NCI-H1417 (cell line): Measurements from ENCODE around the gene TCF7L2.

Source experiments
- DNase-seq, 3 experiments: peaks; one replicate each; lab custom pipeline; 2025; lab: John Stamatoyannopoulos, UW

The TCF7L2 gene

GRCh38 chr10:113148071-113148825 lies 198.2 kb downstream of the TCF7L2 start:
- no peak for DNase-seq

- DNase-seq, result no peak
Observed at GRCh38 chr10:113148901-113149300, 198.9 kb downstream of the TCF7L2 start.

GRCh38 chr10:113149626-113150025 lies 199.6 kb downstream of the TCF7L2 start:
- DNase-seq, result no peak

GRCh38 chr10:113151190-113151666 lies 201.2 kb downstream of the TCF7L2 start:
- DNase-seq, result no peak

- no peak for DNase-seq
Observed at GRCh38 chr10:113153493-113154102, 203.6 kb downstream of the TCF7L2 start.

GRCh38 chr10:113157441-113157840 lies 207.4 kb downstream of the TCF7L2 start:
- DNase-seq, result no peak

- no peak for DNase-seq
Observed at GRCh38 chr10:113158183-113158582, 208.1 kb downstream of the TCF7L2 start.

- DNase-seq, result no peak
Observed at GRCh38 chr10:113159563-113159962, 209.5 kb downstream of the TCF7L2 start.

- DNase-seq, result no peak
Observed at GRCh38 chr10:113160641-113161040, 210.6 kb downstream of the TCF7L2 start.

GRCh38 chr10:113161066-113161465 lies 211.0 kb downstream of the TCF7L2 start:
- DNase-seq, result no peak

GRCh38 chr10:113162960-113163359 lies 212.9 kb downstream of the TCF7L2 start:
- DNase-seq, result no peak

- no peak for DNase-seq
Observed at GRCh38 chr10:113165673-113166072, 215.6 kb downstream of the TCF7L2 start.

GRCh38 chr10:113167702-113168101 lies 217.7 kb downstream of the TCF7L2 start:
- no peak for DNase-seq

GRCh38 chr10:113168584-113168983 lies 218.5 kb downstream of the TCF7L2 start:
- DNase-seq, result no peak

GRCh38 chr10:113169111-113169510 lies 219.1 kb downstream of the TCF7L2 start:
- no peak for DNase-seq

GRCh38 chr10:113169853-113170460 lies 219.9 kb downstream of the TCF7L2 start:
- no peak for DNase-seq

- no peak for DNase-seq
Observed at GRCh38 chr10:113171662-113172061, 221.6 kb downstream of the TCF7L2 start.

GRCh38 chr10:113175176-113175575 lies 225.1 kb downstream of the TCF7L2 start:
- no peak for DNase-seq

GRCh38 chr10:113175756-113176651 lies 226.0 kb downstream of the TCF7L2 start:
- DNase-seq, result no peak

GRCh38 chr10:113176652-113177155 lies 226.7 kb downstream of the TCF7L2 start:
- DNase-seq, result no peak

GRCh38 chr10:113177156-113177935 lies 227.3 kb downstream of the TCF7L2 start:
- DNase-seq, result peak in 2 of 3 experiments; percentile 1 to 21
